ENCODE measurements around the gene KLHL5. TPM values are rescaled to one million over a fixed set of nuclear protein-coding genes. Genes with fewer than 3 reads are reported as not detected.

KLHL5 gene
- total RNA-seq, 1 donor from 2014 or later: 48.2 TPM

DNA sequence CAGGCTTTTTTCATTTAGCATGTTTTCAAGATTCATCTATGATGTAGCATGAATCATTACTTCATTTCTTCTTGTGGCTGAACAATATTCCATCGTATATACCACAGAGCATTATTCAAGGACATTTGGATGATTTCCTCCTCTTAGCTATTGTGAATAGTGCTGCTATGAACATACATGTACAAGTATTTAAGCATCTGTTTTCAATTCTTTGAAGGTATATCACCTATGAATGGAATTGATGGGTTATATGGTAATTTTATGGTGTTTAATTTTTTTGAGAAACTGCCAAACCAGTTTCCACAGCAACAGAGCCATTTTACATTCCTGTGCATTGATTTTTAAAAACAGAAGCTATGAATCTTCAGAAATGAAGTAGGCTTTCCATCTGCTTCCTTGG, 84.2 kb downstream of the KLHL5 start:
- ATAC-seq: no peak
- no peak for DNase-seq (ENCODE audit: low spot score)
- intact Hi-C loops (cut with DNase I): no loop called here

GRCh38 chr4:39154009-39154408, 92.0 kb downstream of the KLHL5 start:
- intact Hi-C loops (cut with DNase I): no loop called here
- ATAC-seq (no peak), DNase-seq (ENCODE audit: low spot score) (no peak)

DNA sequence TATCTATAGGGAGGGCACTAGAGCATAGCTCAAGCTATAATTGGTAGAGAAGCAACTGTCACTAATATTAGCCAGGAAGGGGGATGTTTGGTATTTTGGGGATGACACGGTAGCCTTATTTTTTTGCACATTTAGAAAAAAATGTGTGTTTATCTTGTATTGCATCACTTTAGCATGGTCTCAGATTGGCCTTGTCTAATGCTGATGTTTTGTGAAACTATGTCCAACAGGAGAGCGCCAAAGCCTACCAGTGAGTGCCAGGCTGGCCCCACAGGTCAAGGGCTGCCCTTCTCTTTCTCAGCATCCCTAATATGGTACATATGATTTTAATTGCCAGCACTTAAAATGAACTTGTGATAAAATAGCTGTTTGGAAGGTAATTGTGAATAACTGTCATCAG, 95.5 kb downstream of the KLHL5 start:
- no peak for ATAC-seq
- no peak for DNase-seq (ENCODE audit: low spot score)
- intact Hi-C loops (cut with DNase I): no loop called here

DNA sequence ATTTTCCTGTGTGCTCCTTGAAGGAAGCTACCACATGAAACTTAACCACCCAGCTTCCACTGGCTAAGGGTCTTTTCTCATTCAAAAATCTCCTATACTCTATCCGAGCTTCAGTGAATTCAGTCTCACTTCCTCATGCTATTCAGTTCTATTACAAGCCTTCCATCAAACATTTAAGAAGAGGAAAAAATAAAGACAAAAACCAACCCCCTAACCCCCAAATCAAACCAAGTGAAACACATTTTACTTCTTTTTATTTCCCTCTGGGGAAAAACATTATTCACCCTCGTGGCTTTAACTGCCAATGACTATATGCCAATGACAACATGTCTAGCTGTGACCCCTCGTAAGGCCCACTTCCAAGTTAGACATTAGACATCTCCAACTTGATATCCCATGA, 104.1 kb downstream of the KLHL5 start:
- ATAC-seq (no peak), DNase-seq (ENCODE audit: low spot score) (no peak)
- intact Hi-C loops (cut with DNase I): no loop called here

GRCh38 chr4:39166669-39167068, 104.6 kb downstream of the KLHL5 start:
- ATAC-seq (no peak), DNase-seq (ENCODE audit: low spot score) (no peak)
- intact Hi-C loops (cut with DNase I): no loop called here

- ATAC-seq: no peak
- DNase-seq (ENCODE audit: low spot score): no peak
- intact Hi-C loops (cut with DNase I): no loop called here
Measured at GRCh38 chr4:39169426-39169825, 107.4 kb downstream of the KLHL5 start.

- DNase-seq (ENCODE audit: low spot score): no peak
- intact Hi-C loops (cut with DNase I): no loop called here
- ATAC-seq: no peak
Measured at GRCh38 chr4:39170301-39170700, 108.3 kb downstream of the KLHL5 start.

Other genes starting within 250 kb of the KLHL5 start
- gene TLR6, start 205.4 kb upstream of the KLHL5 start, total RNA-seq: 8.2 TPM
- gene FAM114A1, start 194.4 kb upstream of the KLHL5 start, total RNA-seq: 92.9 TPM
- gene TMEM156, start 29.8 kb upstream of the KLHL5 start, total RNA-seq: 0.62 TPM
- gene WDR19, start 120.3 kb downstream of the KLHL5 start, total RNA-seq: 70.5 TPM